GM23338 (cell line): ENCODE measurements around the gene AZGP1. TPM values are rescaled to one million over a fixed set of nuclear protein-coding genes. Genes with fewer than 3 reads are reported as not detected.
A peak's percentile ranks its signal among the peaks of the same experiment; 100 is the strongest.

ENCODE experiments used
- ATAC-seq: fragments of 200-7000 bp; cut with Tn5 transposase; 3 replicates; pipeline ENCODE4 v1.9.1; 2020
- DNase-seq: peaks from one replicate; pipeline ENCODE4 v3.0.0-alpha.2; 2015; ENCODE audit warnings: low spot score
- H2AFZ ChIP-seq: fragments of 200-600 bp; sonication (generic); 2 replicates; pipeline ENCODE4 v1.8.0; 2016; ENCODE audit warnings: antibody characterized with exemption, mild to moderate bottlenecking, moderate library complexity
- H3F3A ChIP-seq: fragments of 200-600 bp; sonication (generic); replicated peaks from 2 replicates; pipeline ENCODE4 v1.8.0; 2017; ENCODE audit warnings: antibody characterized with exemption, mixed run types, low read depth
- H3K27ac ChIP-seq: fragments of 200-600 bp; sonication (generic); 2 replicates; pipeline ENCODE4 v1.6.1; 2016; ENCODE audit warnings: low read depth
- H3K27me3 ChIP-seq: fragments of 200-600 bp; sonication (generic); 2 replicates; pipeline ENCODE4 v1.8.0; 2016; ENCODE audit warnings: mild to moderate bottlenecking, mixed run types, moderate library complexity; ENCODE audit not compliant: insufficient read depth
- H3K36me3 ChIP-seq: fragments of 200-600 bp; sonication (generic); 2 replicates; pipeline ENCODE4 v1.8.0; 2016; ENCODE audit warnings: mild to moderate bottlenecking; ENCODE audit not compliant: insufficient read depth
- H3K4me1 ChIP-seq: fragments of 200-600 bp; sonication (generic); 2 replicates; pipeline ENCODE4 v1.8.0; 2016; ENCODE audit warnings: mild to moderate bottlenecking, moderate library complexity; ENCODE audit not compliant: insufficient read depth
- H3K4me2 ChIP-seq: fragments of 200-600 bp; sonication (generic); 2 replicates; pipeline ENCODE4 v1.7.1; 2017; ENCODE audit warnings: mixed run types
- H3K4me3 ChIP-seq: fragments of 200-600 bp; sonication (generic); 2 replicates; pipeline ENCODE4 v1.6.1; 2016; ENCODE audit warnings: mixed run types
- H3K79me2 ChIP-seq: fragments of 200-600 bp; sonication (generic); replicated peaks from 2 replicates; pipeline ENCODE4 v1.8.0; 2017; ENCODE audit warnings: mild to moderate bottlenecking; ENCODE audit not compliant: insufficient read depth
- H3K9me2 ChIP-seq: fragments of 200-600 bp; sonication (generic); 2 replicates; pipeline ENCODE4 v1.8.0; 2017; ENCODE audit not compliant: insufficient read depth
- H4K20me1 ChIP-seq: fragments of 200-600 bp; sonication (generic); replicated peaks from 2 replicates; pipeline ENCODE4 v1.8.0; 2017; ENCODE audit warnings: mild to moderate bottlenecking; ENCODE audit not compliant: insufficient read depth
- H3K27ac Mint-ChIP-seq: 2 replicates; pipeline ENCODE4 v1.8.0; 2020; ENCODE audit warnings: inconsistent platforms, mild to moderate bottlenecking, moderate library complexity, mixed read lengths
- H3K27me3 Mint-ChIP-seq: 3 replicates; pipeline ENCODE4 v1.8.0; 2022; ENCODE audit warnings: low read depth, mild to moderate bottlenecking, moderate library complexity, mixed read lengths, inconsistent platforms; ENCODE audit not compliant: insufficient read depth, poor library complexity
- H3K36me3 Mint-ChIP-seq: 3 replicates; pipeline ENCODE4 v1.8.0; 2021; ENCODE audit warnings: low read depth, mild to moderate bottlenecking, inconsistent platforms, moderate library complexity, mixed read lengths
- H3K4me1 Mint-ChIP-seq: 3 replicates; pipeline ENCODE4 v1.8.0; 2020; ENCODE audit warnings: mild to moderate bottlenecking, inconsistent platforms, mixed read lengths
- H3K4me3 Mint-ChIP-seq: 3 replicates; pipeline ENCODE4 v1.8.0; 2021; ENCODE audit warnings: moderate library complexity, mild to moderate bottlenecking, inconsistent platforms, mixed read lengths
- H3K9me3 Mint-ChIP-seq: 3 replicates; pipeline ENCODE4 v1.8.0; 2020; ENCODE audit warnings: moderate library complexity, mild to moderate bottlenecking, inconsistent platforms, mixed read lengths
- CREB1 ChIP-seq: fragments of 250-450 bp; sonication (Bioruptor Pico); IDR thresholded peaks from 2 replicates; pipeline ENCODE4 v1.5.0; 2020; ENCODE audit warnings: low read depth, mild to moderate bottlenecking, moderate library complexity
- CTCF ChIP-seq, 2 experiments: fragments of 200-600 bp in 1 of 2; sonication (generic) in 1 of 2; conservative IDR thresholded peaks; 2 replicates each; pipeline versions ENCODE4 v1.5.1 to v1.6.1; 2016 to 2017; ENCODE audit warnings: antibody characterized with exemption in 2 of 2, low read depth in 2 of 2, mild to moderate bottlenecking in 2 of 2, moderate library complexity in 1 of 2
- ETS1 ChIP-seq: IDR thresholded peaks from 2 replicates; pipeline ENCODE4 v1.6.1; 2016; ENCODE audit warnings: antibody characterized with exemption
- EZH2 ChIP-seq: fragments of 200-600 bp; sonication (generic); IDR thresholded peaks from one replicate; pipeline ENCODE4 v1.8.0; 2017; ENCODE audit warnings: antibody characterized with exemption, mild to moderate bottlenecking, low read depth; ENCODE audit not compliant: unreplicated experiment
- EZH2phosphoT487 ChIP-seq: fragments of 200-600 bp; sonication (generic); IDR thresholded peaks from one replicate; pipeline ENCODE4 v1.8.1; 2018; ENCODE audit warnings: antibody characterized with exemption; ENCODE audit not compliant: unreplicated experiment
- JUNB ChIP-seq: IDR thresholded peaks from one replicate; pipeline ENCODE4 v1.6.1; 2016; ENCODE audit warnings: antibody characterized with exemption; ENCODE audit not compliant: unreplicated experiment
- NANOG ChIP-seq: IDR thresholded peaks from 2 replicates; pipeline ENCODE4 v1.6.1; 2016; ENCODE audit warnings: antibody characterized with exemption, borderline replicate concordance
- POLR2AphosphoS5 ChIP-seq: IDR thresholded peaks from 2 replicates; pipeline ENCODE4 v1.6.1; 2016; ENCODE audit warnings: antibody characterized with exemption, low read depth
- REST ChIP-seq: IDR thresholded peaks from one replicate; pipeline ENCODE4 v1.6.1; 2018; ENCODE audit warnings: antibody characterized with exemption; ENCODE audit not compliant: unreplicated experiment
- STAT1 ChIP-seq: IDR thresholded peaks from one replicate; pipeline ENCODE4 v1.6.1; 2016; ENCODE audit warnings: antibody characterized with exemption; ENCODE audit not compliant: unreplicated experiment
- ZNF114 ChIP-seq: fragments of 250-450 bp; sonication (Bioruptor Pico); IDR thresholded peaks from 2 replicates; pipeline ENCODE4 v1.5.0; 2020; ENCODE audit warnings: mild to moderate bottlenecking, moderate library complexity
- ZNF331 ChIP-seq: fragments of 250-450 bp; sonication (Bioruptor Pico); IDR thresholded peaks from 2 replicates; pipeline ENCODE4 v1.5.0; 2020; ENCODE audit warnings: low read depth, mild to moderate bottlenecking, moderate library complexity
- ZNF462 ChIP-seq: fragments of 250-450 bp; sonication (Bioruptor Pico); IDR thresholded peaks from 2 replicates; pipeline ENCODE4 v1.5.0; 2020; ENCODE audit warnings: mild to moderate bottlenecking, moderate library complexity
- polyA plus RNA-seq: library from polyadenylated mRNA; unstranded; fragments of >200 nt; fragmentation: Nextera tagmentation; extraction: Ambion mirVana; gene quantifications from 2 replicates; pipeline ENCODE4 v1.2.1, GENCODE V29; 2016
- total RNA-seq: library from RNA; depleted of rRNA; stranded (reverse); fragments of >200 nt; shearing (Covaris generic); gene quantifications from 2 replicates; pipeline ENCODE4 v1.2.3, GENCODE V29; 2014

The AZGP1 gene
- total and polyA plus RNA-seq, 2 experiments from 2014 or later, result 0.17 to 1.3 TPM

GRCh38 chr7:99996755-99997544 lies 21.1 kb upstream of the AZGP1 start:
- Mint-ChIP-seq H3K36me3 (no peaks in the 10 kb centered on the region), H3K27me3 (peaks cover 3% of the 10 kb centered on the region), H3K27ac (0 out of 2 replicates have a peak overlapping the region, but pooled peaks have one; percentile 44), H3K9me3 (no peaks in the 10 kb centered on the region; the same call in 2 of the 3 replicates), H3K4me3 (peak overlapping the region; percentile 52), H3K4me1 (no peaks in the 10 kb centered on the region)
- peak overlapping the region; percentile 82 for H3K4me3 ChIP-seq
- H3K79me2 ChIP-seq, result no peaks in the 10 kb centered on the region
- H3K27ac ChIP-seq, result peak overlapping the region; percentile 91; the same call in 1 of the 2 replicates
- no peak for TF ChIP-seq EZH2phosphoT487
- no peak for TF ChIP-seq ZNF331 (CRISPR knock-in tag)
- no peak for TF ChIP-seq CREB1
- no peak for TF ChIP-seq ZNF462 (CRISPR knock-in tag)
- TF ChIP-seq ETS1, result no peak
- no peak for TF ChIP-seq REST
- no peak for TF ChIP-seq EZH2
- no peak for TF ChIP-seq NANOG
- no peak for TF ChIP-seq JUNB
- no peak for TF ChIP-seq CTCF (conservative IDR thresholded peaks at IDR 0.05; ENCODE audit: low read depth in 2 of 2)
- no peak for TF ChIP-seq STAT1
- no peak for TF ChIP-seq POLR2AphosphoS5
- no peak for TF ChIP-seq ZNF114 (CRISPR knock-in tag)
- H4K20me1 ChIP-seq, result no peaks in the 10 kb centered on the region
- ATAC-seq (no peak), DNase-seq (no peak)
- H3K27me3 ChIP-seq, result no peaks in the 10 kb centered on the region
- no peaks in the 10 kb centered on the region for H3K36me3 ChIP-seq
- H3K4me1 ChIP-seq, result peaks cover 3% of the 10 kb centered on the region; the same call in 1 of the 2 replicates
- no peaks in the 10 kb centered on the region for H3K9me2 ChIP-seq
- H3K4me2 ChIP-seq, result peak overlapping the region; percentile 91
- peak overlapping the region; percentile 99 for H2AFZ ChIP-seq
- peaks cover 11% of the 10 kb centered on the region for H3F3A ChIP-seq
